ENCODE measurements around the gene FLT3.
A peak's percentile ranks its signal among the peaks of the same experiment; 100 is the strongest.
"Not testable (repeated sequence)": the region's sequence is repeated elsewhere in the genome, so short reads cannot be mapped to it uniquely, and the experiment has no call there.

Gene FLT3

DNA sequence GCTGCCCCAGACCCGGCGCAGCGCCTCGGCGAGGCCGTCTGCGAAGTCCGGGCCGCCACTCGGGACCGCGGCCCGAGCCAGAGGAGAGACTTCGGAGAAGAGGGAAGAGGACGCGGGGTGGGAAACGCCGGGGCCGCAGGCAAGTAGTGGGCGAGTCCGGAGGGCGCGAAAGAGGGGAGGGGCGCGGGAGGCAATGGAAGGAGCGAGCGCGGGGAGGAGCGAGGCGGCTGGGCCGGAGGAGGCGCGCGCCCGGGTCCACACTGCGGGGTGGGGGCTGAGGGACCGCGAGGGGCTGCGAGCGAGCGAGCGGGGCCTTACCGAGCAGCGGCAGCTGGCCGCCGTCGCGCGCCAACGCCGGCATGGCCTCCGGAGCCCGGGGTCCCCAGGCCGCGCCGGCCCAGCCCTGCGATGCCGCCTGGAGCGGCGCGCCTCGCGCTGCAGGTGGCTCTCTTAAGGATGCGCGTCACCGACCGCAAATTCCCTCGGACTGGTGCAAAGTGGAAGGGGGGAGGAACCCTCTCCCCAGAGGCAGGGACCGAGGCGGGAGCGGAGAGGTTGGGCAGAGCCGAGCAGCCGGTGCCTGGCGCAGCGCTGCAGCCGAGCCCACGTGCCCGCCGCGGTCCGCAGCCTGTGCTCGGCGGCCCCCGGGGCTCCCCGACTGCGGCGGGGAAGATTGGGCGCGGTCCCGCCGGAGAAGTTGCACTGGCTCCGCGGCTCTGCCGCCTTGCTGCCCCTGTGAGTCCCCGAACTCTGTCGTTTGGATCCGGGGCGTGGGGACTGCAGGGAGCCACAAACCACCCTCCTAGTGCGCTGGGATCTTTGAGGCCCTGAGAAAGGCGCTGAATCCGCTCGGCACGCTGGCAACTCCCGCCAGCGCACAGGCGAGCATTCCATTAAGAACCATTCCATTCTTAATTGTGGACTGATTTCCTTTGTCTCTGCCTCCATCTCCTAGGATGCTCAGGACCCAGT is at the start of gene FLT3:
Gene FLT3 (minus strand): TSS at position 427 of the 972 bp plus-strand sequence. CDS start 66 bp downstream, at position 361.
- peak; percentile 75 for DNase-seq
- Histone ChIP-seq H3K4me2 (ENCODE audit: low read depth, low read length) (peak within 1 kb of the TSS; percentile 66; the same call in 1 of the 2 replicates), H3K4me3 (ENCODE audit: low read length) (peak within 1 kb of the TSS; percentile 27; the same call in 1 of the 2 replicates), H4K20me1 (ENCODE audit: insufficient read depth, low read length) (no peaks in the 10 kb centered on the region), H3K9me3 (replicated peaks; ENCODE audit: insufficient read depth, low read length) (no peaks in the 10 kb centered on the region), H3K27ac (ENCODE audit: low read length) (no peak within 1 kb of the TSS), H3K36me3 (replicated peaks; ENCODE audit: insufficient read depth, low read length) (no peaks in the 10 kb centered on the region), H3K4me1 (ENCODE audit: low read length) (no peaks in the 10 kb centered on the region), H2AFZ (ENCODE audit: low read length) (peak within 1 kb of the TSS; percentile 42; the same call in 1 of the 2 replicates), H3F3A (ENCODE audit: insufficient read depth, low read length) (no peaks in the 10 kb centered on the region), H3K27me3 (replicated peaks; ENCODE audit: insufficient read depth, low read length) (peaks cover 7% of the 10 kb centered on the region; the same call in 1 of the 2 replicates), H3K9ac (ENCODE audit: low read length) (no peak within 1 kb of the TSS), H3K9me2 (replicated peaks; ENCODE audit: insufficient read depth, low read length) (no peaks in the 10 kb centered on the region), H3K79me2 (ENCODE audit: low read length) (no peaks in the 10 kb centered on the region)
- TF ChIP-seq EZH2 (optimal IDR thresholded peaks at IDR 0.05; ENCODE audit: low read depth, low read length) (no peak), EZH2phosphoT487 (IDR thresholded peaks at IDR 0.05; ENCODE audit: low read length) (no peak), CTCF (IDR thresholded peaks at IDR 0.05; ENCODE audit: low read length) (no peak)

DNA sequence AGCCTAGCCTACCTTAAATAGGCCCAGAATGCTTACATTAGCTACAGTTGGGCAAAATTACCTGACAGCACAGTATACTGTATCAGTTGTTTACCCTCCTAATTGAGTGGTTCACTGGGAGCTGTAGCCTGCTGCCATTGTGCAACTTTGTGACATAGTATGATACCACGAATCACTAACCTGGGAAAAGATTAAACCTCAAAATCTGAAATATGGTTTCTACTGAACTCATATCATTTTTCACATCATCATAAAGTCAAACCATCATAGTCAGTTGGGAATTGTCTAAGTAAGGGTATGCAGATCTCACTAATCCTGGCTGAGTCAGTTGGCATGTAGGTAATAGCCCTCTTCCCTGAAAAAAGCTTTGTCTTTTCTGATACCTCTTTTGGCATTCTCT is 47.1 kb upstream of the FLT3 start:
- Histone ChIP-seq H3K4me3 (ENCODE audit: low read length) (no peak overlapping the region), H3K27me3 (replicated peaks; ENCODE audit: insufficient read depth, low read length) (no peaks in the 10 kb centered on the region), H3K36me3 (replicated peaks; ENCODE audit: insufficient read depth, low read length) (no peaks in the 10 kb centered on the region), H3F3A (ENCODE audit: insufficient read depth, low read length) (no peaks in the 10 kb centered on the region), H3K79me2 (ENCODE audit: low read length) (peaks cover 85% of the 10 kb centered on the region), H3K27ac (ENCODE audit: low read length) (no peak overlapping the region), H2AFZ (ENCODE audit: low read length) (no peak overlapping the region), H3K4me2 (ENCODE audit: low read depth, low read length) (no peak overlapping the region), H3K9me3 (replicated peaks; ENCODE audit: insufficient read depth, low read length) (no peaks in the 10 kb centered on the region), H3K9ac (ENCODE audit: low read length) (no peak overlapping the region), H4K20me1 (ENCODE audit: insufficient read depth, low read length) (no peaks in the 10 kb centered on the region), H3K9me2 (replicated peaks; ENCODE audit: insufficient read depth, low read length) (no peaks in the 10 kb centered on the region), H3K4me1 (ENCODE audit: low read length) (no peaks in the 10 kb centered on the region)
- no peak for DNase-seq
- TF ChIP-seq EZH2phosphoT487 (IDR thresholded peaks at IDR 0.05; ENCODE audit: low read length) (no peak), EZH2 (optimal IDR thresholded peaks at IDR 0.05; ENCODE audit: low read depth, low read length) (no peak), CTCF (IDR thresholded peaks at IDR 0.05; ENCODE audit: low read length) (no peak)

- TF ChIP-seq EZH2 (optimal IDR thresholded peaks at IDR 0.05; ENCODE audit: low read depth, low read length) = no peak
- no peak for TF ChIP-seq CTCF (IDR thresholded peaks at IDR 0.05; ENCODE audit: low read length)
- TF ChIP-seq EZH2phosphoT487 (IDR thresholded peaks at IDR 0.05; ENCODE audit: low read length) = no peak
- H4K20me1 ChIP-seq (ENCODE audit: insufficient read depth, low read length) = no peaks in the 10 kb centered on the region
- no peak overlapping the region for H3K27ac ChIP-seq (ENCODE audit: low read length)
- no peak overlapping the region for H3K9ac ChIP-seq (ENCODE audit: low read length)
- H2AFZ ChIP-seq (ENCODE audit: low read length) = no peak overlapping the region
- H3K4me3 ChIP-seq (ENCODE audit: low read length) = no peak overlapping the region
- no peaks in the 10 kb centered on the region for H3K4me1 ChIP-seq (ENCODE audit: low read length)
- no peaks in the 10 kb centered on the region for H3F3A ChIP-seq (ENCODE audit: insufficient read depth, low read length)
- H3K9me2 ChIP-seq (replicated peaks; ENCODE audit: insufficient read depth, low read length) = no peaks in the 10 kb centered on the region
- H3K27me3 ChIP-seq (replicated peaks; ENCODE audit: insufficient read depth, low read length) = no peaks in the 10 kb centered on the region
- no peak for DNase-seq
- H3K79me2 ChIP-seq (ENCODE audit: low read length) = peaks cover 91% of the 10 kb centered on the region
- H3K36me3 ChIP-seq (replicated peaks; ENCODE audit: insufficient read depth, low read length) = no peaks in the 10 kb centered on the region
- no peaks in the 10 kb centered on the region for H3K9me3 ChIP-seq (replicated peaks; ENCODE audit: insufficient read depth, low read length)
- no peak overlapping the region for H3K4me2 ChIP-seq (ENCODE audit: low read depth, low read length)
Observed at GRCh38 chr13:28145049-28145448, 44.7 kb upstream of the FLT3 start.

- not testable (repeated sequence) for H3K9me2 ChIP-seq (replicated peaks; ENCODE audit: insufficient read depth, low read length); H3K9ac ChIP-seq (ENCODE audit: low read length); H2AFZ ChIP-seq (ENCODE audit: low read length); H3K4me1 ChIP-seq (ENCODE audit: low read length); H4K20me1 ChIP-seq (ENCODE audit: insufficient read depth, low read length); H3K27ac ChIP-seq (ENCODE audit: low read length); H3F3A ChIP-seq (ENCODE audit: insufficient read depth, low read length); H3K4me3 ChIP-seq (ENCODE audit: low read length); H3K36me3 ChIP-seq (replicated peaks; ENCODE audit: insufficient read depth, low read length); DNase-seq; H3K4me2 ChIP-seq (ENCODE audit: low read depth, low read length); H3K9me3 ChIP-seq (replicated peaks; ENCODE audit: insufficient read depth, low read length); H3K27me3 ChIP-seq (replicated peaks; ENCODE audit: insufficient read depth, low read length)
- H3K79me2 ChIP-seq (ENCODE audit: low read length) = peaks cover 70% of the 10 kb centered on the region
Observed at GRCh38 chr13:28141542-28141941, 41.2 kb upstream of the FLT3 start.
